M059J (cell line): ENCODE results near the gene KLRF1. TPM values are rescaled to one million over a fixed set of nuclear protein-coding genes. Genes with fewer than 3 reads are reported as not detected.

Experiments
- DNase-seq: peaks from one replicate; pipeline ENCODE4 v3.0.0-alpha.2; 2012; ENCODE audit warnings: low read depth
- total RNA-seq: library from RNA; depleted of rRNA; stranded (reverse); fragments of >200 nt; shearing (Covaris generic); gene quantifications from 2 replicates; pipeline ENCODE4 v1.2.3, GENCODE V29; 2014

KLRF1 gene
- total RNA-seq, 1 experiment from 2014 or later: 0.69 TPM

- DNase-seq: no peak
These were observed 17.9 kb upstream of the KLRF1 start for GRCh38 chr12:9809338-9809737.

DNA sequence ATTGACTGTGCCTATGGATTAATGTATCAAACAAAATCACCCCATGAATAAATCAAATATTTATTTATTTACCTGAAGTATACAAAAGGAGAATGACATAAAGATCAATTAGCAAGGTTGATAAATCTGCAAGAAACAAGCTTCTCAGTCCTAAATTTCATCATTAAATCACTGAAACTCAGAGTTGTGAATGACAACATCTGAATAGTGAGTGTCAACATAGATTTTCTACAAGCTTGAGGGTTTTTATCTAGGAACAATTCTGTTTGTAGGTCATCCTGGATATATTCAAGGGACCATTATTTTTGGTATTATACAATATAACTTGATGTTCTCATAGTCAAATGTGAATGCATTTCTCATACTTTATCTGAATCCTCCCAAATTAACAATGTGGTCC, 17.4 kb upstream of the KLRF1 start:
- DNase-seq: no peak

GRCh38 chr12:9810671-9811070, 16.6 kb upstream of the KLRF1 start:
- no peak for DNase-seq

- DNase-seq: no peak
These were observed 15.7 kb upstream of the KLRF1 start for GRCh38 chr12:9811621-9812020.

- DNase-seq: peak; percentile 62
These were observed 13.2 kb upstream of the KLRF1 start for GRCh38 chr12:9813821-9814798.

GRCh38 chr12:9820281-9820930, 6.9 kb upstream of the KLRF1 start:
- no peak for DNase-seq

- no peak for DNase-seq
These were observed 2.2 kb downstream of the KLRF1 start for GRCh38 chr12:9829483-9829882.

DNA sequence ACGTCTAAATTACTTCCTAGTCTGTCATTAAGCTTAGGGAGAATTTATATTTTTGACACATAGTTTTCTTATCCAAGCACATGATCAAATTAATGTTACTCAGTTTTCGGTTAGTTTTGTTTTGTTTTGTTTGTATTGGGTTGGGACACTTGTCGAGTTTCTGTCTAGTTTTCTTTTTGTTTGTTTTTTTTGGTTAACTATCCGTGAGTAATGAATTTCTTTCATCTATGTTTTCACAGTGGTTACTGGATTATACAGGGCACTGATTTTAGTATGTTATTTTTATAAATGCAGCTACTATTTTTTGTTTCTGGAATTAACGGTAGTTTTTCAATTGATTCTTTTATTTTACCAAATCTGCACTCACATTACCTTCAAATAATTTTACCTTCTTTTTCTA, 2.7 kb downstream of the KLRF1 start:
- peak; percentile 43 for DNase-seq

- DNase-seq: no peak
These were observed 4.4 kb downstream of the KLRF1 start for GRCh38 chr12:9831720-9832119.

GRCh38 chr12:9843407-9843806, 16.1 kb downstream of the KLRF1 start:
- DNase-seq: no peak

- DNase-seq: no peak
These were observed 21.6 kb downstream of the KLRF1 start for GRCh38 chr12:9848899-9849298.

- no peak for DNase-seq
These were observed 23.8 kb downstream of the KLRF1 start for GRCh38 chr12:9851050-9851449.

GRCh38 chr12:9851927-9852326, 24.6 kb downstream of the KLRF1 start:
- DNase-seq: no peak

DNA sequence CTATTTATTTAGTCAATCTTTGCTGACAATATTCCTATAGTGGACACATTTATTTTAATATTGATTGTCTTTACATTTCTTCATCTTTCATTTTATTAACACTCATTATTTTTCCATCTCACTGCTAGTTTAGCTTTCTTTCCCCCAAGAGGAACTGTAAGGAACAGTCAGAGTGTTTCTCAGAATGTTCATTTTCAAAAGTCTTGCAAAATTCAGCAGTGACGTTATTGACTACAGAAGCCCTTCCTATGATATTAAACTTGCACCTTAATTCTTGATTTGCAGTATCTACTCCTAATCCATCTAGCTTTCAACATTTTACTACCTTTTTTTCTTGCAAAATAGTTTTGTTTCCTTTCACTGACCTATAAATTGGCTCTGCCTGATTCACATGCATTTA, 28.9 kb downstream of the KLRF1 start:
- DNase-seq: no peak

- no peak for DNase-seq
These were observed 29.6 kb downstream of the KLRF1 start for GRCh38 chr12:9856894-9857293.

DNA sequence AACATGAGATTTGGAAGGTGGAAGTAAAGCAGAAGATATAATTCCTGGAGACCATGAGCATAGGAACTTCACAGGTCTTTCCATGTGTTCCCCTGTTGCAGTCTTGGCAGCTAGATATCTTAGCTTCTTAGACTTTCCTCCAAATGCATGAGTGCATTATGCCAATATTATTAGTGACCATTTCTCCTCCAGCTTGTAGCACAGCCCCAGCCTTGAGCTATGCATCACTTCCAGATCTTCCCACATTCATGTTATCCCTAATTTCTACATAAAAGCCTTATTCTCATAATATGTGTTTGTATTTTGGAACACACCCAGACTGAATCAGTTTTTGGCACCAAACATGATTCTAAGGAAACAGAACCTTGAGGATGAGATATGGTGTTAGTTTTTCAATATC, 30.9 kb downstream of the KLRF1 start:
- no peak for DNase-seq

DNA sequence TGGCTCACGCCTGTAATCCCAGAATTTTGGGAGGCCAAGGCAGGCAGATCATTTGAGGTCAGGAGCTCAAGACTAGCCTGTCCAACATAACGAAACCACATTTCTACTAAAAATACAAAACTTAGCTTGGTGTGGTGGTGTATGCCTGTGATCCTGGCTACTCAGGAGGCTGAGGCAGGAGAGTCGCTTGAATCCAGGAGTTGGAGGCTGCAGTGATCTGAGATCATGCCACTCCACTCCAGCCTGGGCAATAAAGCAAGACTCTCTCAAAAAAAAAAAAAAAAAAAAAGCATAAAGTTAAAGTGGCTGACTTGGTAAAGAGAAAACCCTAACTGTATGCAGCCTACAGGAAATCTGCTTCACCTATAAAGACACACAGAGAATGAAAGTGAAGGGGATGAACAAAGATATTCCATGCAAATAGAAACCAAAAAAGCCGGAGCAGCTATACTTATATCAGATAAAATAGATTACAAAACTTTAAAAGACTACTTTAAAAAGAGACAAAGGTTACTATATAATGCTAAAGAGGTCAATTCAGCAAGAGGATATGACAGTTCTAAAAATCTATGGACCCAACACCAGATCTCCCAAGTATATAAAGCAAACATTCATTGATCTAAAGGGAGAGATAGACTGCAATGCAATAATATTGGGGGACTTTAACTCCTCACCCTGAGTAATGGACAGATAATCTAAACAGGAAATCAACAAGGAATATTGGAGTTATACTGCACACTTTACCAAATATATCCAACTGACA, 37.8 kb downstream of the KLRF1 start:
- DNase-seq: peak; percentile 12

DNA sequence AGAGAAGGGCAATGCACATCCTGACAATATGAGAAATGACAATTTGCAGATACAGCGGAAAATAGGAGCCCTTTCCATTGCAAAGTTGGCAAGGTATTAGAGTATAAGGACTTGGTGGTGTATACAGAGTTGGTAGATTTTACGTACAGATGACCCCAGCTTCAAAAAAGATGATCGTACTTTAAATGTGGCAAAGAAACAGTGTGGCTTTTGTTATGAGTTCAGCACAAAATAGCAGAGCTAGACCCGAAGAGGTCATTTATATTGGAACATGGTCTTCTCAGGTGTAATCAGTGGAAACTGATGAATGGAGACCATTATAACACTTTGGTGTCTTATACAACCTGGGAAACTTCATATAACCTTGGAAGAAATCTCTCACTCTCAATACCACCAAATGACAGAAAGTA, 39.6 kb downstream of the KLRF1 start:
- peak; percentile 5 for DNase-seq

DNA sequence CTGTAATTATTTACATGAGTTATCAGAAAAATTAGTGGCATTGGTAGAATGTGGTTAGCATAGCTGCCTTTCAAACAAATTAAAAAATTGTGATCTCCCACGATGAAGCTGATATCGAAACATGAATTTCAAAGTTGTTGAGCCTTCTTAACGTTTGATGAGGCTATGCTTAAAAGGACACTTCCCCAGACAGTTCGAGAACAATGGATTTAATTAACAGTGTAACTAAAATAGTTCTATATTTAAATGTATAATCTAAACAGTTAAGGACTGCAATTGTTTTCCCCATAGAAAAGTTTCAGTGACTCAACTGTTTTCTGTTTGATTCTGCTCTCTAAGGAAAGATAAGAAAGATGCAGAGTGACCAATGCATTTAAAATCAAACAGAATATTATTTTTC, 40.2 kb downstream of the KLRF1 start:
- peak; percentile 12 for DNase-seq

DNA sequence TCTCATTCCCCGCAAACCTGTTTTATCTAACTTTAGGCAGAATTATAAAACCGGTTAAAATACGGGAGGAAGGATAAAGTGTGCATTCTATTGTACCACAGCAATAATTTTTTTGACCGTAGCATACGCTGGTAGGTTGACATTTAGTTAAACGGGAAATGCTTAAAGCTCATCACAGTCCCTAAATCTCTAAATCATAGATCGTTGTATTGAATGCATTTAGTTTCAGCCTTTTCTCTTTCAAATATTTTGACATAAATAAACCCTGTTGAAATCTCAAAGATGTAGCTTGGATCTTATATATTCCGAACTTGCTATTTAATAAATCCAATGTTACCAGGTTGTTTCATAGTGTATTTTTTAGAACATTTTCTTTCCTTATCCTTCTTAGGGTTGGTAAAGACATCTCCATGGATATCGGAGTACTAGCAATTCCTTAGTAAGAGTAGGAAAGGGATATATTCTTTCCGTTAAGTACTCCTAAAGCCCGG, 41.1 kb downstream of the KLRF1 start:
- peak; percentile 25 for DNase-seq

DNA sequence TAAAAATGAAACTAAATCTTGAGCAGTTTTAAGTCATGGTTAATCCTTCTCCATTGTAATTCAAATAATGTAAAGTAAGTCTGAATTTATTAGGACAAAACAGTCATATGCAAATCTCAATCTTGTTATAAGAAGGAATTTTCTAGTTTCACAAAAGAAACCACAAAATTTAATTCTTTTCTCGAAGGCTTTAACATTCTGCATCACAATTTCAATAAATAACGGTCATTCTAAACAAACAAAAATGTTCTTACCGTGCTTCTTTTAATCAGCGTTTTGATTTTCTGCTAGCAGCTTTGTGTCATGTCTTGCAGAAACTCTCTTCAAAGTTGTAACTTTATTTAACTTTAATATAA, 41.6 kb downstream of the KLRF1 start:
- no peak for DNase-seq
